HG03354 (cell line): ENCODE data around the gene KRTAP16-1.
"Not testable (repeated sequence)": the region's sequence is repeated elsewhere in the genome, so short reads cannot be mapped to it uniquely, and the experiment has no call there.

ENCODE experiments used
- ATAC-seq: cut with Tn5 transposase; IDR thresholded peaks from one replicate; pipeline ENCODE4 v1.9.1; 2021; ENCODE audit warnings: mild to moderate bottlenecking; ENCODE audit not compliant: unreplicated experiment, poor library complexity, severe bottlenecking

Gene KRTAP16-1

GRCh38 chr17:41304091-41304490, 5.0 kb downstream of the KRTAP16-1 start:
- no peak for ATAC-seq

- ATAC-seq: no peak
Measured at GRCh38 chr17:41302981-41303380, 6.1 kb downstream of the KRTAP16-1 start.

DNA sequence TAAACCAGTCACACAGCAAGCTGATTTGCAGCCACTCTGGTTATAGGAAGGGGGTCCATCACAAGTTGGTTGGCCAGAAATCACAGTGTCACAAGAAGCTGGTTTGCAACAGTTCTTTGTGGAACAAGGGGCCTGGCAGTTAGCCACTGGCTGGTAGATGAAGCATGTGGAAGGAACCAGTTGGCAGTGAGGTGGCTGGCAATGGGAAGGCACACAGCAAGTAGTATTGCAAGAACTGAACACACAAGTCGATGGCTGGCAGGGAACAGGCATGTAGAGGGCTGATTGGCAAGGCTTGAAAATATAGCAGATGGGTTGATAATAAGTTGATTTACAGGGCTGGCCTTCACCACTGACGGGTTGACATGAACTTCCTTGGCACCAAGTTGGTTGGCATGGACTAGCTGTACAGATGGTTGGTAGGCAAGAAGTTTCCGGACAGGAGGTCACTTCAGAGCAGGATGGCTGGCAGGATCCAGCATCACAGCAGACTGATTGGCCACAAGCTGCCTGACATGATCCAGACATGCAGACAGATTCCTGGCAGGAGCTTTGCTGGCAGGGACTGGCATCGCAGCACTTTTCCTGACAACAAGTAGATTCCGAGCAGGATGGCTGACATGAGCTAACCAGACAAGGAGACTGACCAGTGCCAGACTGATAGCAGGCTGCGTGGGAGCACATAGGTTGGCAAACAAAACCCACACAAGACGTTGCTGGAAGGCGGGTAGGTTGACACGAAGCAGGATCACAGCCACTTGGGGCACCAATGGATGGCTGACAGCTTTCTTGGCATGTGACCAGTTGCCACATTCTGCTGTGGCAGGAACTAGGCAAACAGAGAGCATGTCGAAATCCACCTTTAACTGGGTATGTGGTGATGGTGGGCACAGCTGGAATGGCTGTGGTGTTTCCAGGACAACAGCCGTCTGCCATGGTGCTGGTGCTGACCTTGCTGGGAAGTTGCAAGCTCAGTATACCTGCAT, 6.9 kb downstream of the KRTAP16-1 start, which contains the start of gene KRTAP29-1:
TSS of gene KRTAP29-1 (minus strand) at position 936 of the 986 bp plus-strand sequence. CDS start at position 936, 0 bp downstream.
- ATAC-seq: no peak

DNA sequence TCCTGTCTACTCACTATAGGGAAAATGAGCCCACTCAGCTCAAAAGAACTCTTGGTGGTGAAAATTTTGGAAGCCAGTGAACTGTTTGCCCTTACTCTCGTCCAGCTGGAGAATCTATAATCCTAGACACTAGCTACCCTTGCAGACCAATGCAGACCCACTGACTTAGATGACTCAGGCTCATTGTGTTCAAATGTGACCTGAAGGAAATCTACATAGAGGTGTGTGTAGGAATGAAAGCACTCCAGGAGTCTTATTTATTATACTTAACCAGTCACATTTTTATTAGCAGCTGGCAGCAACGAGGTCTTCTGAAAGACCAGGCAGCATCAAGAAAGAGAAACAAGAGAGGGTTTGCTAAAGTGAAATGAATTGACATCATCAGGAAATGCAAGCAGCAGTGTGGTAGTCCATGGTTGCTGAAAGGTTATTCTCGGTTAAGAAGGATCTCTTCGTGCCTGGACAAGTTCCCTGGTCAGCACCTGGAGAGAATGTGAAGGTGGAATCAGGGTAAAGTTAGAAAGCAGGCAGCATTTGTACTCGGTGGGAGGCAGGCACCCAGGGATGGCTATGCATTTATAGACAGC, 7.8 kb downstream of the KRTAP16-1 start:
- ATAC-seq: no peak

DNA sequence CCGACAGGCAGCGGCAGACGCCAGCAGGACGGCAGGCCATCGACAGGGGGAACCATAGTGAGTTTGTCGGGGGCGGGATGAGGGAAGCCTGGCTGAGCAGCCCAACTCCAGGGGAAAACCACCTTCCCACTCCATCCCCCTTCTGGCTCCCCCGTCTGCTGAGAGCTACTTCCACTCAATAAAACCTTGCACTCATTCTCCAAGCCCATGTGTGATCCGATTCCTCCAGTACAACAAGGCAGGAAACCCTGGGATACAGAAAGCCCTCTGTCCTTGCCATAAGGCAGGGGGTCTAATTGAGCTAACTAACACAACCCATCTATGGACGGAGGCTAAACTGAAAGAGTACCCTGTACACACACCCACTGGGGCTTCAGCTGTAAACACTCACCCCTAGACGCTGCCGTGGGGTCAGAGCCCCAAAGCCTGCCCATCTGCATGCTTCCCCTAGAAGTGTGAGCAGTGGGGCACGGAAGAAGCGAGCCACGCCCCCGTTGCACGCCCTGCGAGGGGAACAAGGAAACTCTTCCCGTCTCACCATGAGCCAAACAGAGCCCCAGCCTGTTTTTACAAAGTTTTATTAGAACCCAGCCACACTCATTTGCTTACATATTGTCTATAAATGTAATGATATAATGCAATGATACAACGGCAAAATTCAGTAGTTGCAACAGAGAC, 10.5 kb downstream of the KRTAP16-1 start:
- no peak for ATAC-seq

GRCh38 chr17:41296846-41297245, 12.3 kb downstream of the KRTAP16-1 start:
- ATAC-seq: no peak

GRCh38 chr17:41294016-41294415, 15.1 kb downstream of the KRTAP16-1 start:
- no peak for ATAC-seq

DNA sequence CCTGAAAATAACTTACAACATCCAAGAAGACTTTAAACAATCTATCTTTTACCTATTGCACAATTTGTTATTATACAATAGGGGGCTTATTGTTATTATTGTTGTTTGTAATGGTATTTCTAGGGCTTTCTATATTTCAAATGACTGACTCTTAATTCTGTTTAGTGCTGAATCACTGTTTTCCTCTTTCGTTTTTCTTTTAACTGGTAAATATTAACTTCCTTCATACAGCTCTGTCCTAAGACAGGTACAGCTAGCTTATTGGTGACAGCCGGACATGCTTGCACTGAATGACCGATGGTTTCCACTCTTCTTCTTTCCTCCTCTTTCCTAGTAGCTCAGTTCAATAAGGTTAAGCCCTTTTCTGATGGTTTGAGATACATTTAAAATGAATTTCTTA, 22.1 kb downstream of the KRTAP16-1 start:
- ATAC-seq: no peak

DNA sequence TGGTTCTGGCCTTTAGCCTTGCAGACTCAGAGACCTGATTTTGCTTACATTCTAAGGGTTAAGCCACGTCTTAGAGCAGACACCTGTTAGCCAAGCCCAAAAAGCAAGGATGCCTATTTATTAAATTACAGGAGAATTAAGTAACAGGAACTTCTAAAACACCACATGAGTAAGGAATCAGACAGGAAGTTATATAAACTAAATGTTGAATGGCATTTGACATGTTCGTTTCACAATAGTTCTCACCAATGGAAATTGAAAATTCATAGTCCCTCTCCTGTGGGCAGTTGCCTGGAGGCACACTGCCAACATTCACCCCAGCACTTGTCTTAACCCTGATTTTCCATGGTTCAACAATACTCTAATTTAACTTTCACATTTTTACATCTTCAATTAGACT, 24.6 kb downstream of the KRTAP16-1 start:
- no peak for ATAC-seq

DNA sequence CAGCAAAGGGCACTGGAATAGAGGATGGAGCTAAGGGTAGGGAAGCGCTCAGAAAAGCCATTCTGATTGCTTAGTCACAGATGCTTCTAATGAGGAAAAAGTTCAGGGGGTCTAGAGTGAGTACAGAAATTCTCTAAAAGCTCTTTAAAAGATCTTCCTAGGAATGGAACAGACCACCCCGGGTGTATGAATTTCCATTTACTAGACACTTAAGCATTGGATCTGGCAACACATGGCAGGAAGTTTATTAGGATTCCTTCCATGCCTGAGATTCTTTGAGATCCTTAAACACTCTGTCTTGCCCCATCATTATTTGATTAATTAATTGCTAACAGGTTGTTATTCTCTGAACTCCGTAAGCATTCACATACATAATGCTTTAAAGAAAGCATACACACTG, 25.1 kb downstream of the KRTAP16-1 start:
- ATAC-seq: no peak

DNA sequence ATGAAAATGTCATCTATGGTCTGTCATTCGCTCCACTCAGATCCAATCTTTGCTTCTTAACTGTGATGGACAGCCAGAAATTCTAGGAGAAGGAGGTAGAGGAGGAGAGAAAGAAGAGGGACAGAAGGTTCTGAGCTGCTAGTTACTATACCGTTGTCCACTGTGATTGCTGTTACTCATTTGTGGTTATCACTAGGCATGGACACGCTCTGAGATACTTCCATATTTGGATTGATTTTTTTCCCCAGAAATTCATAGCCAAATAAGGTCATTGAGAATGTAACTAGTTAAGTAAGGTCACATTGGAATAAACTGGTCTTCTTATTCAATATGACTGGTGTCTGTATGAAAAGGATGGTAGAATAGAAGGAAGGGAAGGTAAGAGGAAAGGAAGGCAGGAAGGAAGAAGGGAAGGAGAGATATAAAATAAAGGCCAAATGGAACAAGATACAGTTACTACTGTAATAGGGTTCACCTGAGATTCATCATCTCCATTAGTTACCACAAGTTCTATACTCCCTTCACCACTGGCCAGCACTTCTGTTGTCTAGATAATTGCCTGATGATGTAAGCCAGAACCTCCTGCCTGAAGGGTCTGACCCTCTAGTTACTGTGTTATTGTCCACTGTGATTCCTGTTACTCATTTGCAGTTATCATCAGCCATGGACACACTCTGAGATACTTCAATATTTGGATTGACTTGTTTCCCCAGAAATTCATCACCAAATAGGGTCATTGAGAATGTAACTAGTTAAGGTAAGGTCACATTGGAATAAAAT, 30.7 kb downstream of the KRTAP16-1 start:
- no peak for ATAC-seq

- not testable (repeated sequence) for ATAC-seq
Measured at GRCh38 chr17:41275648-41276190, 33.4 kb downstream of the KRTAP16-1 start, which contains the start of gene KRTAP9-7. KRTAP9-7 (plus strand) TSS chr17:41275698; CDS start chr17:41275698, 0 bp downstream.

- ATAC-seq: no peak
Measured at GRCh38 chr17:41271858-41272257, 37.3 kb downstream of the KRTAP16-1 start.

DNA sequence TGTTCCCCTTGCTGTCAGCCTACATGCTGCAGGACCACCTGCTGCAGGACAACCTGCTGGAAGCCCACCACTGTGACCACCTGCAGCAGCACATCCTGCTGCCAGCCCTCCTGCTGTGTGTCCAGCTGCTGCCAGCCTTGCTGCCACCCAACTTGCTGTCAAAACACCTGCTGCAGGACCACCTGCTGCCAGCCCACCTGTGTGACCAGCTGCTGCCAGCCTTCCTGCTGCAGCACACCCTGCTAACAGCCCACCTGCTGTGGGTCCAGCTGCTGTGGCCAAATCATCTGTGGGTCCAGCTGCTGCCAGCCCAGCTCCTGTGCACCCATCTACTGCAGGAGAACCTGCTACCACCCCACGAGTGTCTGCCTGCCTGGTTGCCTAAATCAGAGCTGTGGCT, 37.8 kb downstream of the KRTAP16-1 start:
- ATAC-seq: not testable (repeated sequence)

DNA sequence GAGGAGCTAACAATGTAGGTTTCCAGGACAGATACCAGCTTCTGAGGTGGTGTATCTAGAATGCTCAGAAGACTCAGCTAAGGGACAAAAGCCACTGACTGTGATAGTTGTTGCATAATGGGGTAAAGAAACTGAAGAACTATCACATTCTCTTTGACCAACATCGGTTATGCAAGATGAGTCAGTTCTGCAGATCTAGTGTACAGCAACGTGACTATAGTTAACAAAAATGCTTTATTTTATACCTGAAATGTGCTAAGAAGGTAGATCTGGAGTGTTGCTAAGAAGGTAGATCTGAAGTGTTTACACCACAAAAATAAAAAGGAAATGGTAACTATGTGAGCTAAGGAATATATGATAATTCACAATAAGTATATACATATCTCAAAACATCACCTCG, 41.4 kb downstream of the KRTAP16-1 start:
- no peak for ATAC-seq

GRCh38 chr17:41265078-41265477, 44.0 kb downstream of the KRTAP16-1 start, which contains the start of gene KRTAP9-6:
KRTAP9-6 (plus strand) TSS chr17:41265378; CDS start chr17:41265378, 0 bp downstream.
- ATAC-seq: no peak

- ATAC-seq: no peak
Measured at GRCh38 chr17:41264599-41264998, 44.5 kb downstream of the KRTAP16-1 start.

- no peak for ATAC-seq
Measured at GRCh38 chr17:41263212-41263611, 45.9 kb downstream of the KRTAP16-1 start.

DNA sequence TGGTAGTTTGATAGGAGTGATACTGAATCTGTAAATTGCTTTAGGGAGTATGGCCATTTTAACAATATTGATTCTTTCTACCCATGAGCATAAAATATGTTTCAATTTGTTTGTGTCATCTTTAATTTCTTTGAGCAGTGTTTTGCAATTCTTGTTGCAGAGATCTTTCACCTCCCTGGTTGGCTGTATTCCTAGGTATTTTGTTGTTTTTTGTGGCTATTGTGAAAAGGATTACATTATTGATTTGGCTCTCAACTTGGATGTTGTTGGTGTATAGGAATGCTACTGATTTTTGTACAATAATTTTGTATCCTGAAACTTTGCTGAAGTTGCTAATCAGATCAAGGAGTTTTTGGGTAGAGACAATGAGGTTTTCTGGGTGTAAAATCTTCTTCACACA, 50.7 kb downstream of the KRTAP16-1 start:
- no peak for ATAC-seq
